ENCODE data around the gene TMEM205. TPM values are rescaled to one million over a fixed set of nuclear protein-coding genes. Genes with fewer than 3 reads are reported as not detected.

Gene TMEM205
- total RNA-seq, 2 donors from 2014 or later = 219 to 541 TPM

- Histone ChIP-seq H3K27ac (no peak overlapping the region), H3K9me3 (no peaks in the 10 kb centered on the region), H3K4me3 (no peak overlapping the region), H3K36me3 (no peaks in the 10 kb centered on the region), H3K4me1 (replicated peaks) (peaks cover 13% of the 10 kb centered on the region), H3K27me3 (replicated peaks; ENCODE audit: insufficient read depth) (no peaks in the 10 kb centered on the region)
- intact Hi-C loops (cut with DNase I) = loop anchor here (10.0 kb wide), 1 partner anchor 200 kb away; no protein-coding TSS in a partner anchor
- TF ChIP-seq POLR2AphosphoS5 (IDR thresholded peaks at IDR 0.05) (no peak), CTCF (IDR thresholded peaks at IDR 0.05) (no peak), POLR2A (IDR thresholded peaks at IDR 0.05) (no peak)
- WGBS = 85% methylated on average over 5 of the region's 5 CpGs
- DNase-seq (ENCODE audit: low spot score) = no peak
Observed at GRCh38 chr19:11384778-11385129, 38.7 kb upstream of the TMEM205 start.

- Histone ChIP-seq H3K36me3 (no peaks in the 10 kb centered on the region), H3K4me1 (replicated peaks) (peaks cover 13% of the 10 kb centered on the region), H3K4me3 (peak overlapping the region; percentile 10 to 26), H3K27me3 (replicated peaks; ENCODE audit: insufficient read depth) (no peaks in the 10 kb centered on the region), H3K27ac (peak overlapping the region; percentile 50 to 51), H3K9me3 (no peaks in the 10 kb centered on the region)
- WGBS = 4% methylated on average over 9 of the region's 9 CpGs
- intact Hi-C loops (cut with DNase I) = loop anchor here (10.0 kb wide), 1 partner anchor 201 kb away; no protein-coding TSS in a partner anchor
- DNase-seq (ENCODE audit: low spot score) = no peak
- TF ChIP-seq POLR2A (IDR thresholded peaks at IDR 0.05) = no peak
- no peak for TF ChIP-seq CTCF (IDR thresholded peaks at IDR 0.05)
- no peak for TF ChIP-seq POLR2AphosphoS5 (IDR thresholded peaks at IDR 0.05)
Observed at GRCh38 chr19:11383706-11384048, 37.6 kb upstream of the TMEM205 start.

GRCh38 chr19:11382898-11383705 is 37.0 kb upstream of the TMEM205 start:
- DNase-seq (ENCODE audit: low spot score) = no peak

GRCh38 chr19:11380653-11381537 is 34.8 kb upstream of the TMEM205 start:
- H3K9me3 ChIP-seq = no peaks in the 10 kb centered on the region

More at GRCh38 chr19:11382898-11383705, 37.0 kb upstream of the TMEM205 start:
- 3% methylated on average over 63 of the region's 65 CpGs for WGBS
- TF ChIP-seq CTCF (IDR thresholded peaks at IDR 0.05) = peak; percentile 11 to 75 (median 36)
- TF ChIP-seq POLR2A (IDR thresholded peaks at IDR 0.05) = no peak
- H3K4me1 ChIP-seq (replicated peaks) = peaks cover 18% of the 10 kb centered on the region
- no peaks in the 10 kb centered on the region for H3K9me3 ChIP-seq
- peak overlapping the region in 1 of 2 donors; percentile 51 for H3K27ac ChIP-seq
- intact Hi-C loops (cut with DNase I) = loop anchor here (10.0 kb wide), 1 partner anchor 202 kb away; no protein-coding TSS in a partner anchor
- H3K27me3 ChIP-seq (replicated peaks; ENCODE audit: insufficient read depth) = no peaks in the 10 kb centered on the region
- H3K36me3 ChIP-seq = no peaks in the 10 kb centered on the region
- peak overlapping the region; percentile 10 to 26 for H3K4me3 ChIP-seq

More at GRCh38 chr19:11380653-11381537, 34.8 kb upstream of the TMEM205 start:
- DNase-seq (ENCODE audit: low spot score) = peak; percentile 96
- no peaks in the 10 kb centered on the region for H3K36me3 ChIP-seq
- H3K27me3 ChIP-seq (replicated peaks; ENCODE audit: insufficient read depth) = no peaks in the 10 kb centered on the region
- H3K4me3 ChIP-seq = peak overlapping the region; percentile 39 to 41
- intact Hi-C loops (cut with DNase I) = loop anchor here (2.0 to 10.0 kb wide), 2 partner anchors 54 to 204 kb away; partner anchors contain the start of genes ODAD3 and PRKCSH
- peaks cover 20% of the 10 kb centered on the region for H3K4me1 ChIP-seq (replicated peaks)
- peak overlapping the region; percentile 87 to 91 for H3K27ac ChIP-seq
- WGBS = 2% methylated on average over 38 of the region's 54 CpGs
- peak; percentile 76 to 93 (median 86) for TF ChIP-seq CTCF (IDR thresholded peaks at IDR 0.05)
- TF ChIP-seq POLR2AphosphoS5 (IDR thresholded peaks at IDR 0.05) = peak; percentile 98
- TF ChIP-seq POLR2A (IDR thresholded peaks at IDR 0.05) = peak; percentile 87

All from prostate gland (tissue), 2 donors.